WTC11 (cell line): ENCODE results near the gene DCK.

ENCODE experiments used
- CREB1 ChIP-seq: sonication (generic); formaldehyde crosslinking; IDR thresholded peaks from 2 replicates; pipeline ENCODE4 v1.8.0; 2023; ENCODE audit warnings: mild to moderate bottlenecking, missing genetic modification reagents
- SP1 ChIP-seq: sonication (generic); formaldehyde crosslinking; conservative IDR thresholded peaks from 2 replicates; pipeline ENCODE4 v1.8.1; 2022; ENCODE audit warnings: missing genetic modification reagents
- TP53 ChIP-seq: sonication (generic); formaldehyde crosslinking; IDR thresholded peaks from 2 replicates; pipeline ENCODE4 v1.8.1; 2023; ENCODE audit warnings: mild to moderate bottlenecking, missing genetic modification reagents
- USF1 ChIP-seq: sonication (generic); formaldehyde crosslinking; IDR thresholded peaks from 2 replicates; pipeline ENCODE4 v1.8.0; 2022; ENCODE audit warnings: mild to moderate bottlenecking, missing genetic modification reagents
- ZNF121 ChIP-seq: sonication (generic); formaldehyde crosslinking; IDR thresholded peaks from 2 replicates; pipeline ENCODE4 v1.8.0; 2023; ENCODE audit warnings: missing genetic modification reagents
- ZNF263 ChIP-seq: sonication (generic); formaldehyde crosslinking; IDR thresholded peaks from 2 replicates; pipeline ENCODE4 v1.8.1; 2022; ENCODE audit warnings: low read depth, mild to moderate bottlenecking, moderate library complexity, missing genetic modification reagents
- TF ChIP-seq, protein P1 (sequence below): fragments of 200-600 bp; IDR thresholded peaks from 2 replicates; pipeline ENCODE4 v1.8.0; 2022; ENCODE audit warnings: antibody characterized with exemption

- TF ChIP-seq CREB1 (no peak), SP1 (CRISPR knock-in tag) (no peak), USF1 (CRISPR knock-in tag) (no peak), ZNF263 (CRISPR knock-in tag) (no peak), TP53 (CRISPR knock-in tag) (no peak), ZNF121 (CRISPR knock-in tag) (no peak)
- TF ChIP-seq, protein P1, sequence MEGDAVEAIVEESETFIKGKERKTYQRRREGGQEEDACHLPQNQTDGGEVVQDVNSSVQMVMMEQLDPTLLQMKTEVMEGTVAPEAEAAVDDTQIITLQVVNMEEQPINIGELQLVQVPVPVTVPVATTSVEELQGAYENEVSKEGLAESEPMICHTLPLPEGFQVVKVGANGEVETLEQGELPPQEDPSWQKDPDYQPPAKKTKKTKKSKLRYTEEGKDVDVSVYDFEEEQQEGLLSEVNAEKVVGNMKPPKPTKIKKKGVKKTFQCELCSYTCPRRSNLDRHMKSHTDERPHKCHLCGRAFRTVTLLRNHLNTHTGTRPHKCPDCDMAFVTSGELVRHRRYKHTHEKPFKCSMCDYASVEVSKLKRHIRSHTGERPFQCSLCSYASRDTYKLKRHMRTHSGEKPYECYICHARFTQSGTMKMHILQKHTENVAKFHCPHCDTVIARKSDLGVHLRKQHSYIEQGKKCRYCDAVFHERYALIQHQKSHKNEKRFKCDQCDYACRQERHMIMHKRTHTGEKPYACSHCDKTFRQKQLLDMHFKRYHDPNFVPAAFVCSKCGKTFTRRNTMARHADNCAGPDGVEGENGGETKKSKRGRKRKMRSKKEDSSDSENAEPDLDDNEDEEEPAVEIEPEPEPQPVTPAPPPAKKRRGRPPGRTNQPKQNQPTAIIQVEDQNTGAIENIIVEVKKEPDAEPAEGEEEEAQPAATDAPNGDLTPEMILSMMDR, result no peak
Observed at GRCh38 chr4:70979445-70980008, 13.9 kb upstream of the DCK start.
